ENCODE data around the gene ITGAD.

Gene ITGAD

GRCh38 chr16:31429796-31430195, 36.7 kb downstream of the ITGAD start:
- Histone ChIP-seq H3K9me3 (ENCODE audit: insufficient read depth, low read length) (no peaks in the 10 kb centered on the region), H3K79me2 (ENCODE audit: low read length) (no peaks in the 10 kb centered on the region), H3K4me2 (ENCODE audit: low read length) (no peak overlapping the region), H3K9ac (ENCODE audit: low read length) (no peak overlapping the region), H4K20me1 (ENCODE audit: insufficient read depth, low read length) (no peaks in the 10 kb centered on the region), H3K36me3 (replicated peaks; ENCODE audit: low read depth, low read length) (no peaks in the 10 kb centered on the region), H3K27ac (ENCODE audit: low read length) (no peak overlapping the region), H3K4me1 (ENCODE audit: low read length) (no peaks in the 10 kb centered on the region), H3K27me3 (ENCODE audit: low read depth, low read length) (no peaks in the 10 kb centered on the region), H3K4me3 (ENCODE audit: low read length) (no peak overlapping the region), H2AFZ (ENCODE audit: low read depth, low read length) (no peak overlapping the region)
- TF ChIP-seq EZH2phosphoT487 (IDR thresholded peaks at IDR 0.05; ENCODE audit: low read depth) (no peak), CTCF (IDR thresholded peaks at IDR 0.05; ENCODE audit: low read depth, low read length) (no peak)

- no peak overlapping the region for H3K4me3 ChIP-seq (ENCODE audit: low read length)
- no peak overlapping the region for H3K27ac ChIP-seq (ENCODE audit: low read length)
- no peaks in the 10 kb centered on the region for H3K79me2 ChIP-seq (ENCODE audit: low read length)
- H3K27me3 ChIP-seq (ENCODE audit: low read depth, low read length), result no peaks in the 10 kb centered on the region
- H3K4me1 ChIP-seq (ENCODE audit: low read length), result no peaks in the 10 kb centered on the region
- H3K36me3 ChIP-seq (replicated peaks; ENCODE audit: low read depth, low read length), result no peaks in the 10 kb centered on the region
- TF ChIP-seq CTCF (IDR thresholded peaks at IDR 0.05; ENCODE audit: low read depth, low read length), result no peak
- no peak for TF ChIP-seq EZH2phosphoT487 (IDR thresholded peaks at IDR 0.05; ENCODE audit: low read depth)
- no peak overlapping the region for H2AFZ ChIP-seq (ENCODE audit: low read depth, low read length)
- H3K4me2 ChIP-seq (ENCODE audit: low read length), result no peak overlapping the region
- no peaks in the 10 kb centered on the region for H4K20me1 ChIP-seq (ENCODE audit: insufficient read depth, low read length)
- no peak overlapping the region for H3K9ac ChIP-seq (ENCODE audit: low read length)
- H3K9me3 ChIP-seq (ENCODE audit: insufficient read depth, low read length), result no peaks in the 10 kb centered on the region
These were observed 37.4 kb downstream of the ITGAD start for GRCh38 chr16:31430380-31431052.

- H3K4me3 ChIP-seq (ENCODE audit: low read length), result no peak overlapping the region
- no peaks in the 10 kb centered on the region for H3K36me3 ChIP-seq (replicated peaks; ENCODE audit: low read depth, low read length)
- no peaks in the 10 kb centered on the region for H3K79me2 ChIP-seq (ENCODE audit: low read length)
- peaks cover 14% of the 10 kb centered on the region for H3K4me1 ChIP-seq (ENCODE audit: low read length)
- no peak overlapping the region for H3K9ac ChIP-seq (ENCODE audit: low read length)
- H3K9me3 ChIP-seq (ENCODE audit: insufficient read depth, low read length), result no peaks in the 10 kb centered on the region
- H3K4me2 ChIP-seq (ENCODE audit: low read length), result no peak overlapping the region
- H4K20me1 ChIP-seq (ENCODE audit: insufficient read depth, low read length), result no peaks in the 10 kb centered on the region
- TF ChIP-seq CTCF (IDR thresholded peaks at IDR 0.05; ENCODE audit: low read depth, low read length), result no peak
- no peak for TF ChIP-seq EZH2phosphoT487 (IDR thresholded peaks at IDR 0.05; ENCODE audit: low read depth)
- H2AFZ ChIP-seq (ENCODE audit: low read depth, low read length), result no peak overlapping the region
- no peaks in the 10 kb centered on the region for H3K27me3 ChIP-seq (ENCODE audit: low read depth, low read length)
- no peak overlapping the region for H3K27ac ChIP-seq (ENCODE audit: low read length)
These were observed 42.4 kb downstream of the ITGAD start for GRCh38 chr16:31435341-31436220.

Measured in OCI-LY3 (cell line).